Fibroblast of gingiva (primary cell): Measurements from ENCODE around the gene DPF1.
"Not testable (repeated sequence)": the region's sequence is repeated elsewhere in the genome, so short reads cannot be mapped to it uniquely, and the experiment has no call there.

Experiments
- DNase-seq: peaks from one replicate; pipeline ENCODE4 v3.0.0-alpha.2; 2011; ENCODE audit warnings: low read depth

Gene DPF1

DNA sequence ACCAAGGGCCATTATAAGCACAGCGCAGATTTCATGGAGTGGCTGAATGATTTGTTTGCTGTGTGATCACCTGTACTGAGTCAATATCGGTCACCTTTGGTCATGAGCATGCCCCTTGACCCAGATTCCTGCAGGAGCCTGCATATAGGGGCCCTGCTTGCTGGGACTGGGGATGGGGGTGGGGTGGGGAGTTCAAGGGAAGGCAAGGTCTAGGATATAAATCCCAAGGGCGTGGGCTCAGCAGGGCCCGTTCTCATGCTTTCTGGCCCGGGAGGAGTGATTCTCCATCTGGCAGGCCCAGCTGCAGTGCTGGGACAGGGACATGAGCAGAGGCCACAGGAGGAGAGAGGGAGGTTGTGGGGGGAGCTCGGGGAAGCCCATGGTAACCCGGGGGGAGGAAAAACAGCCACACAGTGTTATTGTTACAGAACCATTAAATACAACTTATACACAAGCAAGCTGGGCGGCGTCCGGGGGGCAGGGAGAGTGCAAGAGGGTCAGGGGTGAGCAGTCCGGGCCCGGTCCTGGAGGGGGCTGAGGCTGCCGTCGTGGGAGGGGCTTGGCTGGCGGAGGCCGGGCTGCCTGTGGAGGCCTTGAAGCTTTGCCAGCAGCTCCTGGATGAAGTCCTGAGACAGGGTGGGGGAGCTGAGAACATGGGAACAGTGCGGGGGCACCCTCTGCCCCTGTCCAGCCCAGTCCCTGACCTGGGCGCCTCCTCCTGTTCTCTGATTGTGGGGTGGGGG, 27.0 kb upstream of the DPF1 start:
- no peak for DNase-seq

- DNase-seq: no peak
These were observed 26.4 kb upstream of the DPF1 start for GRCh38 chr19:38250428-38250820.

GRCh38 chr19:38248421-38248820, 24.4 kb upstream of the DPF1 start:
- no peak for DNase-seq

DNA sequence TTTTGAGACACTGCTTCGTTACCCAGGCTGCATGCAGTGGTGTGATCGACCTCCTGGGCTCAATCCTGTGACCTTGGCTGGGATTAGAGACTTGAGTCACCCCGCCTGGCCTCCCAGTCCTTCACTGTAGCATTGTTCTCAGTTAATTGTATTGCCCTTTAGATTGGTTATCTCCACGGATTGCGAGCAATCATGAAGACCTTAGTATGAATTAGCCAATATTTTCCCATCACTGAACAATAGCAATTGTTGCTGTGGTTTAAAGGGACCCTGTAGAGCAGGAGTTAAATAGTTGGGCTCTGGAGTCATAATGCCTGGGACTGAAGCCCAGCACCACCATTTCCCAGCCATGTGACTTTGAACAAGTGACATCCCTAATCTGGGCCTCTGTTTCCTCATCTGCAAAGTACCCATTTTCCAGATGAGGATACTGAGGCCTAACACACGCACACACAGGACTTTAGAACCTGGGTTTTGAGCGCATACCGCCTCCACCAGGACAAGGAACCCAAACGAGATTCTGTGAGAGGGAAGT, 23.8 kb upstream of the DPF1 start:
- DNase-seq: no peak

DNA sequence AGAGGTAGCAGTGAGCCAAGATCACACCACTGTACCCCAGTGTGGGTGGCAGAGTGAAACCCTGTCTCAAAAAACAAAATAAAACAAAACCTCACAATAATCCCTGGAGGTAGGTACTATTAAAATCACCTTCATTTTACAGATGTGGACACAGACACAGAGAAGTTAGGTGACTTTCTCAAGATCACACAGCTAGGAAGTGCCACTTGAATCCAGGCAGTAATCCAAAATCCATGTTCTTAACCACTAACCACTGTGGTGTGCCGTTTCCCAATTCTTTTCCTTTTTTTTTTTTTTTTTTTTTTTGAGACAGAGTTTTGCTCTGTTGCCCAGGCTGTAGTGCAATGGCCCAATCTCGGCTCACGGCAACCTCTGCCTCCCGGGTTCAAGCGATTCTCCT, 23.1 kb upstream of the DPF1 start:
- peak; percentile 43 for DNase-seq

GRCh38 chr19:38245826-38246498, 21.9 kb upstream of the DPF1 start:
- peak; percentile 29 for DNase-seq

- DNase-seq: no peak
These were observed 19.3 kb upstream of the DPF1 start for GRCh38 chr19:38243279-38243673.

GRCh38 chr19:38239816-38240215, 15.8 kb upstream of the DPF1 start:
- no peak for DNase-seq

DNA sequence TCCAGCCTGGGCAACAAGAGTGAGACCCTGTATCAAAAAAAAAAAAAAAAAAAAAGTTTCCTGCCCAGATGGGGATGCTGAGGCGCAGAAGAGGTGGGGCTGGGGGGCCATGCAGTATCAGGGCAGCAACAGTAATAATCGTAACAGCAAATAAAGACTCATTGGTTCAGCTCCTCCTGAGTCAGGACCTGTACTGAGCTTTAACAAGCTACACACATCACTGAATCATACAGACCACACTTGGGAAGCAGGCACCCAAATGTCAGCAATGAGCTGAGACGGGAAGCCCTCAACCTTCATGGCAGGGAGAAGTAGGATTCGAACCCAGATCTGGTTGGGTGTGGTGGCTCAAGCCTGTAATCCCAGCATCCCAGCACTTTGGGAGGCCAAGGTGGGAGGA, 10.6 kb upstream of the DPF1 start:
- no peak for DNase-seq

DNA sequence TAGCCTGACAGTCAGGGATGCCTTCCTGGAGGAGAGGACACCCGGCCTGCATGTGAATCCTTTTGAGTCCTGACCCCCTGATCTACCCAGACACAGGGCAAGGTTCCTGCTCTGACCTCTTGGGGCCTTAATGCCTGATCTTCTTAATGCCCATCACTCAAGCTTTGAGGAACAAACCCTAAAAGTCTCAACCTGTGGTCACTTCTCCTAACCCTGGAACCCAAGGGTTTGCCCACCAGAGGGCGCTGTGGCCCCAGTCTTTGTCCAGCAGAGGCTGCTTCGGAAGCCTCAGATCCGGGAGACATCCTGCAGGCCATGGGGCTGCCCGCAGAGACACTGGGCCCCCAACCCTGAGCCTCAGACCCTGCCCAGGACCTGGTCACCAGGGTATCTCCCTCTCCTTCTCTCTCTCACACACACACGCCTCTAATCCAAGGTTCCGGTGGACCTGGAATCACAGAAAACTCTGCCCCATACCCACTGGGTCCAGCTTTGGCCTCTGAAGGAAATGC, 9.8 kb upstream of the DPF1 start:
- peak; percentile 39 for DNase-seq

DNA sequence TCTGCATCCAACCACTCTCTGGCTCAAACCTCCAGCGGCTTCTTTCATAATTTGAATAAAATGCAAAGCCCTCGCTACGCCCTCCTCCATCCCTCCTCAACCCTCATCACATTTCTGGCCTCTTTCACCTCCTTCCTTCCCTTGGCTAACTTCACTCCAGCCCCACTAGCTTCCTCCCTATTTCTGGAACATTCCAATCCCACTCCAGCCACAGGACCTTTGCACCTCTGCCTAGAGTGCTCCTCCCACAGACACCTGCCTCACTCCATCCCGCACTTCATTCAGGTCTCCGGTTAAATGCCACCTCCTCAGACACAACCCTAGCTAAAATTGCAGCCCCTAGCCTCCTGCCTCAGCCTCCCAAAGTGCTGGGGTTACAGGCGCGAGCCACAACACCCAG, 7.9 kb upstream of the DPF1 start:
- no peak for DNase-seq

GRCh38 chr19:38230506-38231133, 6.6 kb upstream of the DPF1 start:
- DNase-seq: not testable (repeated sequence)

- peak; percentile 83 for DNase-seq
These were observed 5.6 kb upstream of the DPF1 start for GRCh38 chr19:38229585-38230073.

GRCh38 chr19:38228491-38229439, 4.7 kb upstream of the DPF1 start:
- DNase-seq: no peak

GRCh38 chr19:38228005-38228377, 4.0 kb upstream of the DPF1 start:
- DNase-seq: no peak

GRCh38 chr19:38227287-38228004, 3.4 kb upstream of the DPF1 start:
- DNase-seq: no peak

- DNase-seq: not testable (repeated sequence)
These were observed 819 bp upstream of the DPF1 start for GRCh38 chr19:38224863-38225218.

- DNase-seq: no peak
These were observed 407 bp downstream of the DPF1 start for GRCh38 chr19:38223617-38224013.

- no peak for DNase-seq
These were observed 901 bp downstream of the DPF1 start for GRCh38 chr19:38223119-38223523.

DNA sequence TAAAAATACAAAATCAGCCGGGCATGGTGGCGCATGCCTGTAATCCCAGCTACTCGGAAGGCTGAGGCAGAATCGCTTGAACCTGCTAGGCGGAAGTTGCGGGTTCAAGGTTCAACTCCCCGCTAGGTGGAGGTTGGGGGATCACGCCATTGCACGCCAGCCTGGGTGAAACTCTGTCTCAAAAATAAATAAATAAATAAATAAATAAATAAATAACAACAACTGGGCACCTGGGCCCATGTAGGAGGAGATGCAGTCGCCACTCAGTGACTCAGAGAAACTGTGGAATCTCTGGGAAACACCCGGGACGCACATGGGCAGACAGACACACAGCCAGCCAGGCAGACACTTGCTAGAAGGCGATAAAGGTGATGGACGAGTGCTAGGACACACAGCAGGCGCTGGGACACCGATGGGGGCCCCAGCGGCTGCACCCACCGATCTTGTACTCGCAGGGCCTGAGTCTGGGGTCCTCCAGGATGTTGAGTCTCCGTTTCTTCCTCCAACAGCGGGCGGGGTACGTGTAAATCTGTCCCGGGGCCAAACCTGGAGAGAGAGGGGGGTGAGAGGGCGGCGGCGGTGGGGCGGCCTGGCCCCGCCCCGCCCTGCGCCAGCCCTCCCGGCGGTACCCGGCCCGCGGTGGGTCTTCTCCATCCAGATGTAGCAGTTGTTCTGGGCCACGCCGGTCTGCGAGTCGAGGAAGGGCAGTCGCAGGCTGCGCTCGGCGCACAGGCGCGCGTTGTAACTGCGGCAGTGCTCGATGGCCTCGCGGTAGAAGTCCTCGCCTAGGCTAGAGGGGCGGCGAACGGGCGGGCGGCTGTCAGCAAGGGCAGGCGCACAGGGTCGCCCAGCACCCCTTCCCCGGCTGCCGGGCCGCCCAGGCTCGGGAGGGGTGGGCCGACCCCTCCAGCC, 1.8 kb downstream of the DPF1 start:
- no peak for DNase-seq
